Effector memory CD8-positive, alpha-beta T cell (primary cell): ENCODE measurements around the gene ACTN4.

Experiments
- ATAC-seq: fragments of 150-1000 bp; cut with Tn5 transposase; replicated peaks from 2 replicates; pipeline ENCODE4 v1.10.0; 2021; ENCODE audit warnings: mild to moderate bottlenecking, moderate library complexity
- DNase-seq, 3 experiments: peaks; one replicate each; pipeline ENCODE4 v3.0.0; 2021
- H3K27ac Mint-ChIP-seq, 2 donors: one replicate each; pipeline ENCODE4 v1.8.0; 2022; ENCODE audit warnings: mild to moderate bottlenecking in 2 of 2, mixed read lengths in 2 of 2, moderate library complexity in 2 of 2
- H3K27me3 Mint-ChIP-seq, 2 donors: one replicate each; pipeline ENCODE4 v1.8.0; 2022; ENCODE audit warnings: mixed read lengths in 2 of 2
- H3K36me3 Mint-ChIP-seq: one replicate; pipeline ENCODE4 v1.8.0; 2022; ENCODE audit warnings: mild to moderate bottlenecking, moderate library complexity, mixed read lengths; ENCODE audit not compliant: insufficient read depth
- H3K4me1 Mint-ChIP-seq, 2 donors: one replicate each; pipeline ENCODE4 v1.8.0; 2022; ENCODE audit warnings: low read depth in 2 of 2, mixed read lengths in 2 of 2
- H3K4me3 Mint-ChIP-seq, 2 donors: one replicate each; pipeline ENCODE4 v1.8.0; 2022; ENCODE audit warnings: mild to moderate bottlenecking in 2 of 2, mixed read lengths in 2 of 2, moderate library complexity in 2 of 2
- H3K9me3 Mint-ChIP-seq, 2 donors: one replicate each; pipeline ENCODE4 v1.8.0; 2022; ENCODE audit warnings: mixed read lengths in 2 of 2

ACTN4 gene

GRCh38 chr19:38667661-38668171, 20.3 kb downstream of the ACTN4 start:
- ATAC-seq, result no peak

GRCh38 chr19:38669552-38669951, 22.1 kb downstream of the ACTN4 start:
- H3K4me3 Mint-ChIP-seq, result peak overlapping the region; percentile 78 to 86
- peak; percentile 74 for ATAC-seq
- H3K27ac Mint-ChIP-seq, result peak overlapping the region; percentile 84 to 91
- H3K36me3 Mint-ChIP-seq, result peaks cover 25% of the 10 kb centered on the region
- peak; percentile 44 to 46 (median 46) for DNase-seq
- H3K9me3 Mint-ChIP-seq, result no peaks in the 10 kb centered on the region
- H3K27me3 Mint-ChIP-seq, result no peaks in the 10 kb centered on the region
- H3K4me1 Mint-ChIP-seq, result peaks cover 72 to 76% of the 10 kb centered on the region in 2 donors

More at GRCh38 chr19:38667661-38668171, 20.3 kb downstream of the ACTN4 start:
- H3K36me3 Mint-ChIP-seq, result peaks cover 22% of the 10 kb centered on the region
- peak overlapping the region; percentile 23 to 78 for H3K4me3 Mint-ChIP-seq
- DNase-seq, result no peak
- H3K27me3 Mint-ChIP-seq, result no peaks in the 10 kb centered on the region
- H3K9me3 Mint-ChIP-seq, result no peaks in the 10 kb centered on the region
- peaks cover 78 to 81% of the 10 kb centered on the region in 2 donors for H3K4me1 Mint-ChIP-seq
- H3K27ac Mint-ChIP-seq, result peak overlapping the region; percentile 84 to 91

- peak overlapping the region; percentile 47 to 87 for H3K27ac Mint-ChIP-seq
- peak overlapping the region; percentile 78 to 86 for H3K4me3 Mint-ChIP-seq
- peaks cover 29% of the 10 kb centered on the region for H3K36me3 Mint-ChIP-seq
- peaks cover 76% of the 10 kb centered on the region in 2 donors for H3K4me1 Mint-ChIP-seq
- ATAC-seq, result no peak
- no peak for DNase-seq
- no peaks in the 10 kb centered on the region for H3K9me3 Mint-ChIP-seq
- no peaks in the 10 kb centered on the region for H3K27me3 Mint-ChIP-seq
These were observed 23.5 kb downstream of the ACTN4 start for GRCh38 chr19:38670921-38671398.

GRCh38 chr19:38671654-38672053, 24.2 kb downstream of the ACTN4 start:
- ATAC-seq (no peak), DNase-seq (no peak)
- H3K27me3 Mint-ChIP-seq, result no peaks in the 10 kb centered on the region
- H3K4me1 Mint-ChIP-seq, result peaks cover 76% of the 10 kb centered on the region in 2 donors
- peak overlapping the region in 1 of 2 donors; percentile 86 for H3K4me3 Mint-ChIP-seq
- H3K27ac Mint-ChIP-seq, result peak overlapping the region in 1 of 2 donors; percentile 87
- no peaks in the 10 kb centered on the region for H3K9me3 Mint-ChIP-seq
- peaks cover 31% of the 10 kb centered on the region for H3K36me3 Mint-ChIP-seq

GRCh38 chr19:38673030-38673429, 25.6 kb downstream of the ACTN4 start:
- Mint-ChIP-seq H3K9me3 (no peaks in the 10 kb centered on the region), H3K27me3 (no peaks in the 10 kb centered on the region), H3K4me1 (peaks cover 81 to 82% of the 10 kb centered on the region in 2 donors), H3K27ac (peak overlapping the region in 1 of 2 donors; percentile 41), H3K36me3 (peaks cover 39% of the 10 kb centered on the region), H3K4me3 (no peak overlapping the region)
- ATAC-seq, result no peak
- no peak for DNase-seq

GRCh38 chr19:38674388-38675171, 27.1 kb downstream of the ACTN4 start:
- H3K36me3 Mint-ChIP-seq, result peaks cover 46% of the 10 kb centered on the region
- no peak for DNase-seq
- H3K27me3 Mint-ChIP-seq, result no peaks in the 10 kb centered on the region
- H3K4me3 Mint-ChIP-seq, result peak overlapping the region; percentile 57 to 73
- H3K4me1 Mint-ChIP-seq, result peaks cover 77 to 84% of the 10 kb centered on the region in 2 donors
- H3K9me3 Mint-ChIP-seq, result no peaks in the 10 kb centered on the region
- peak overlapping the region; percentile 84 to 88 for H3K27ac Mint-ChIP-seq
- peak; percentile 17 for ATAC-seq

- Mint-ChIP-seq H3K9me3 (no peaks in the 10 kb centered on the region), H3K27ac (peak overlapping the region; percentile 84 to 88), H3K36me3 (peaks cover 53% of the 10 kb centered on the region), H3K4me1 (peaks cover 76 to 85% of the 10 kb centered on the region in 2 donors), H3K27me3 (no peaks in the 10 kb centered on the region), H3K4me3 (peak overlapping the region; percentile 57 to 73)
- DNase-seq (peak in 2 of 3 experiments; percentile 29 to 34), ATAC-seq (peak; percentile 81)
These were observed 28.2 kb downstream of the ACTN4 start for GRCh38 chr19:38675611-38676010.

GRCh38 chr19:38676023-38676877, 28.8 kb downstream of the ACTN4 start:
- Mint-ChIP-seq H3K4me1 (peaks cover 76 to 84% of the 10 kb centered on the region in 2 donors), H3K27me3 (no peaks in the 10 kb centered on the region), H3K9me3 (no peaks in the 10 kb centered on the region), H3K4me3 (peak overlapping the region; percentile 57 to 73), H3K27ac (peak overlapping the region; percentile 84 to 88), H3K36me3 (peaks cover 60% of the 10 kb centered on the region)
- ATAC-seq (no peak), DNase-seq (no peak)

GRCh38 chr19:38676878-38677646, 29.6 kb downstream of the ACTN4 start:
- Mint-ChIP-seq H3K27me3 (no peaks in the 10 kb centered on the region), H3K9me3 (no peaks in the 10 kb centered on the region), H3K4me1 (peaks cover 75 to 83% of the 10 kb centered on the region in 2 donors), H3K27ac (peak overlapping the region; percentile 84 to 98), H3K4me3 (peak overlapping the region; percentile 57 to 73), H3K36me3 (peaks cover 59% of the 10 kb centered on the region)
- DNase-seq (no peak), ATAC-seq (no peak)

- H3K4me1 Mint-ChIP-seq, result peaks cover 84 to 90% of the 10 kb centered on the region in 2 donors
- DNase-seq (no peak), ATAC-seq (no peak)
- H3K27me3 Mint-ChIP-seq, result no peaks in the 10 kb centered on the region
- H3K36me3 Mint-ChIP-seq, result peaks cover 62% of the 10 kb centered on the region
- H3K27ac Mint-ChIP-seq, result peak overlapping the region; percentile 84 to 98
- H3K4me3 Mint-ChIP-seq, result peak overlapping the region; percentile 57 to 73
- H3K9me3 Mint-ChIP-seq, result no peaks in the 10 kb centered on the region
These were observed 30.9 kb downstream of the ACTN4 start for GRCh38 chr19:38678217-38678890.

GRCh38 chr19:38678891-38679494, 31.5 kb downstream of the ACTN4 start:
- H3K27ac Mint-ChIP-seq, result peak overlapping the region; percentile 84 to 98
- H3K4me1 Mint-ChIP-seq, result peaks cover 87 to 93% of the 10 kb centered on the region in 2 donors
- ATAC-seq, result no peak
- peak overlapping the region; percentile 57 to 73 for H3K4me3 Mint-ChIP-seq
- no peak for DNase-seq
- no peaks in the 10 kb centered on the region for H3K27me3 Mint-ChIP-seq
- peaks cover 62% of the 10 kb centered on the region for H3K36me3 Mint-ChIP-seq
- H3K9me3 Mint-ChIP-seq, result no peaks in the 10 kb centered on the region

- Mint-ChIP-seq H3K9me3 (no peaks in the 10 kb centered on the region), H3K27me3 (no peaks in the 10 kb centered on the region), H3K4me3 (peak overlapping the region; percentile 68 to 83), H3K36me3 (peaks cover 67% of the 10 kb centered on the region), H3K27ac (peak overlapping the region; percentile 93 to 98), H3K4me1 (peaks cover 87 to 93% of the 10 kb centered on the region in 2 donors)
- DNase-seq (no peak), ATAC-seq (no peak)
These were observed 32.4 kb downstream of the ACTN4 start for GRCh38 chr19:38679839-38680238.
